Measurements from ENCODE around the gene GRIPAP1.

GRIPAP1 gene

GRCh38 chrX:48978226-48978625, 23.8 kb downstream of the GRIPAP1 start:
- no peak for DNase-seq (ENCODE audit: low read depth)
- no peak for TF ChIP-seq CTCF (conservative IDR thresholded peaks at IDR 0.05; ENCODE audit: control insufficient read depth, insufficient read depth, low read depth, low read length)
- H3K4me3 ChIP-seq (ENCODE audit: control insufficient read depth, low read depth, low read length), result no peak overlapping the region

- no peak for DNase-seq (ENCODE audit: low read depth)
- no peak for TF ChIP-seq CTCF (conservative IDR thresholded peaks at IDR 0.05; ENCODE audit: control insufficient read depth, insufficient read depth, low read depth, low read length)
- no peak overlapping the region for H3K4me3 ChIP-seq (ENCODE audit: control insufficient read depth, low read depth, low read length)
These were observed 26.0 kb downstream of the GRIPAP1 start for GRCh38 chrX:48976086-48976485.

DNA sequence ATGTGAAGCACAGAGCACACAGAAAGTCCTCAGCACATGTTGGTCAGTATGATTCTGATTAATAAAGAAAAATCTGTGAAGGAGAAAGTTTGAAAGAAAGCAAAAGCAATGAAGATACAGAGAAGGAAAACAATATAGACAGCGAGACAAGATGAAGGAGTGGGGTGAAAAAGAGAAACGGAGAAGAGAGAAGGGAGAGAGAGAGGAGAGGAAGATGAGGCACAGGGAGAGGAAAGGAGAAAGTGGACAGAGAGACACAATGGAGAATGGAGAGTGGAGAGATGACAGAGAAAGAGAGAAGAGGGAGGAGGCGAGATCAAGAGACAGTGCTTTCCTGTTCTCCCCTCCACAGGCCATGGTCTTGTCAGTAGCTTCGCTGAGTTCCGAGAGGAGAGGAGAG, 26.5 kb downstream of the GRIPAP1 start:
- DNase-seq (ENCODE audit: low read depth), result no peak
- H3K4me3 ChIP-seq (ENCODE audit: control insufficient read depth, low read depth, low read length), result no peak overlapping the region
- TF ChIP-seq CTCF (conservative IDR thresholded peaks at IDR 0.05; ENCODE audit: control insufficient read depth, insufficient read depth, low read depth, low read length), result no peak

- TF ChIP-seq CTCF (conservative IDR thresholded peaks at IDR 0.05; ENCODE audit: control insufficient read depth, insufficient read depth, low read depth, low read length), result no peak
- no peak for DNase-seq (ENCODE audit: low read depth)
- no peak overlapping the region for H3K4me3 ChIP-seq (ENCODE audit: control insufficient read depth, low read depth, low read length)
These were observed 27.0 kb downstream of the GRIPAP1 start for GRCh38 chrX:48975041-48975440.

- no peak for TF ChIP-seq CTCF (conservative IDR thresholded peaks at IDR 0.05; ENCODE audit: control insufficient read depth, insufficient read depth, low read depth, low read length)
- DNase-seq (ENCODE audit: low read depth), result no peak
- H3K4me3 ChIP-seq (ENCODE audit: control insufficient read depth, low read depth, low read length), result no peak overlapping the region
These were observed 27.5 kb downstream of the GRIPAP1 start for GRCh38 chrX:48974574-48974973.

DNA sequence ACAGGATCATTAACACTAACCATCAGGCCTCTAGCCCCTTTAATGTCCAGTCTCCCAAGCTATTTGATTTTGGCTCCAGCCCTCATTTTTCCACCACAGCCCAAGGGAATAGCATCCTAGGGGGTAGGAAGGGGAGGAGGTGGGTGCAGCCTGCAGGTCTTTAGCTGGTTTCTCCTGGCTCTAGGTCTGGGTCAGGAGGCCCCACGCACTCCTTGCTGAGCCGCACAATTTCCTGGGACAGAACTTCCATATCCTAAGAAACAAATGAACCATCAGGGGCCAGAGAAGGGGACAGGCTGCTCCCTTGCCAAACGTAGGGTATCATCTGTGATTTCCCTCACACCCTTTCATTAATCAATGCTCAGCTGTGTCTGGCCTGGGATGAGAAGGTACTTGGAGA, 28.0 kb downstream of the GRIPAP1 start:
- DNase-seq (ENCODE audit: low read depth), result no peak
- no peak for TF ChIP-seq CTCF (conservative IDR thresholded peaks at IDR 0.05; ENCODE audit: control insufficient read depth, insufficient read depth, low read depth, low read length)

More for the DNA sequence above, 28.0 kb downstream of the GRIPAP1 start:
- no peak overlapping the region for H3K4me3 ChIP-seq (ENCODE audit: control insufficient read depth, low read depth, low read length)
